A549 (cell line): Measurements from ENCODE around the gene MIB2.

Experiments
- CEBPB ChIP-seq, 2 experiments: fragments of >200 bp in 1 of 2; sonication (Bioruptor Twin) in 1 of 2; formaldehyde crosslinking in 1 of 2; IDR thresholded peaks; 2 replicates each; pipeline ENCODE4 v1.6.1; 2012 to 2016
- CTCF ChIP-seq: fragments of >200 bp; sonication (Bioruptor Twin); formaldehyde crosslinking; IDR thresholded peaks from 3 replicates; pipeline ENCODE4 v1.5.1; 2016
- EHMT2 ChIP-seq: fragments of 200-600 bp; sonication (generic); IDR thresholded peaks from 2 replicates; pipeline ENCODE4 v1.6.1; 2016; ENCODE audit warnings: antibody characterized with exemption, low read depth, mild to moderate bottlenecking, moderate library complexity
- EP300 ChIP-seq, 2 experiments: fragments of >200 bp; sonication (Bioruptor Twin); formaldehyde crosslinking; IDR thresholded peaks; 2 replicates in 1 of 2; 3 replicates in 1 of 2; pipeline ENCODE4 v1.6.1; 2016 to 2017
- KDM1A ChIP-seq: fragments of 200-600 bp; sonication (generic); IDR thresholded peaks from 2 replicates; pipeline ENCODE4 v1.6.1; 2016; ENCODE audit warnings: low read depth, mild to moderate bottlenecking
- MAFK ChIP-seq: fragments of 450-650 bp; IDR thresholded peaks from 2 replicates; pipeline ENCODE4 v1.6.1; 2014; ENCODE audit not compliant: partially characterized antibody
- MAX ChIP-seq: IDR thresholded peaks from 2 replicates; pipeline ENCODE4 v1.6.1; 2012
- MYC ChIP-seq: IDR thresholded peaks from 2 replicates; pipeline ENCODE4 v1.6.1; 2012; ENCODE audit warnings: mild to moderate bottlenecking, inconsistent platforms, low read length, improper control_type of control experiment, borderline replicate concordance
- PHF8 ChIP-seq: fragments of 200-600 bp; sonication (generic); IDR thresholded peaks from 2 replicates; pipeline ENCODE4 v1.6.1; 2016; ENCODE audit warnings: low read depth, mild to moderate bottlenecking, antibody characterized with exemption, moderate library complexity, borderline replicate concordance
- POLR2A ChIP-seq: IDR thresholded peaks from 2 replicates; pipeline ENCODE4 v1.6.1; 2012; ENCODE audit warnings: mild to moderate bottlenecking, low read length
- POLR2AphosphoS2 ChIP-seq: conservative IDR thresholded peaks from 2 replicates; pipeline ENCODE4 v1.6.1; 2012; ENCODE audit warnings: low read length, improper control_type of control experiment, inconsistent platforms
- RAD21 ChIP-seq, 2 experiments: fragments of >200 bp in 1 of 2; sonication (Bioruptor Twin) in 1 of 2; formaldehyde crosslinking in 1 of 2; IDR thresholded peaks in 1 of 2; conservative IDR thresholded peaks in 1 of 2; 2 replicates in 1 of 2; 3 replicates in 1 of 2; pipeline ENCODE4 v1.6.1; 2012 to 2018; ENCODE audit warnings: inconsistent platforms in 1 of 2
- RARB ChIP-seq: fragments of 250-450 bp; sonication (Bioruptor Pico); IDR thresholded peaks from 2 replicates; pipeline ENCODE4 v1.8.0; 2021; ENCODE audit warnings: mild to moderate bottlenecking, moderate library complexity

- no peak for TF ChIP-seq MAFK
- no peak for TF ChIP-seq CTCF
- TF ChIP-seq RAD21 (conservative IDR thresholded peaks at IDR 0.05 in 1 of 2, IDR thresholded peaks at IDR 0.05 in 1 of 2) = no peak
- no peak for TF ChIP-seq MAX
- no peak for TF ChIP-seq CEBPB (IDR thresholded peaks at IDR 0.05)
- no peak for TF ChIP-seq RARB (CRISPR knock-in tag)
- no peak for TF ChIP-seq EP300 (IDR thresholded peaks at IDR 0.05)
- no peak for TF ChIP-seq POLR2AphosphoS2
- TF ChIP-seq PHF8 = no peak
- no peak for TF ChIP-seq POLR2A
- TF ChIP-seq EHMT2 = no peak
- TF ChIP-seq KDM1A = no peak
- TF ChIP-seq MYC = no peak
Observed at GRCh38 chr1:1599030-1599934, 16.0 kb upstream of the MIB2 start.
